Peyer's patch (tissue), 4 donors: Measurements from ENCODE around the gene CTBP1.

ENCODE experiments used
- POLR2A ChIP-seq, 2 donors: fragments of 450-650 bp; IDR thresholded peaks; one replicate each; pipeline ENCODE4 v1.5.1; 2017; ENCODE audit warnings: antibody characterized with exemption in 2 of 2, mild to moderate bottlenecking in 2 of 2, moderate library complexity in 2 of 2
- TF ChIP-seq, protein P1 (sequence below), 6 experiments: fragments of 450-650 bp in 4 of 6; fragments of 200-600 bp in 2 of 6; sonication (generic) in 1 of 6; IDR thresholded peaks; one replicate each; pipeline ENCODE4 v1.5.1; 2017 to 2019; ENCODE audit warnings: antibody characterized with exemption in 6 of 6, mild to moderate bottlenecking in 3 of 6, moderate library complexity in 1 of 6

DNA sequence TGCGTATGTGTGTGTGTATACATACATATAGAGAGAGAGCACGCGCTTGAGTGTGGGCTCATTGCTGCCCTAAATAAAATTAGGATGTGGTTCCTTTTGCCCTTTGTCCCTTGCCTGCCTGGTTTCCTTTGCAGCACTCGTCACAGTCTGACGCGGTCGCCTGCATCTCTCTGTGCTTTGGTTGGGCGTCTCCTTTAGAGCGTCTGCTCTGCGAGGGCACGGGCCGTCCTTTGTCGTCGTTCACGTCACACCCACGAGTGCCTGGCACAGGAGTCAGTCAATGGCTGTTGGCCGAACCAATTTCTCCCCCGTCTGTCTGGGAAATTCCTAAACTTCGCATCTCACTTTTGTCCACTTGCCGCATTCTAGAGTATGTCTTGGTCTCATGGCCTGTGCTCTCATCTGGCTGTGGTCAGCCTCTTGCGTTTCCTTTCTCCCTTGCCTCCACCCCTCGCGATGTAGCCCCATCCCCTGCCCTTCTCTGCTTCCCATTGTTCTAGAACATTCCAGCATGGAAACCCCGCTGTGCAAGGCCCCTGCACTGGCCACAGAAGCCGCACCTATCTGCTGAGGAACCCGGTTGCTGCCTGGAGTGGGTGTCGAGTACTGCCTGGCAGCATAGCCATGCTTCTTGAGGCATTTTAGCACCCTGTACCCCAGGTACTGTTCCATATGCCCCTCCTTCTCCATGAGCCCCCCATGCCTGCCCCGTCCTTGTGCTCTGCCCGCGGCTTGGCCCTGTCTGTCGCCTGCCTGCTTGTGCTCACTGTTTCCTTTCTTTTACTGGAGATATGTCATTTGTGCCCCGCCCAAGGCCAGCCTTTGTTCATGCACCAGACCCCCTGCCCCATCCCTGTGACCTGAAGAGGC is 48.8 kb upstream of the CTBP1 start:
- TF ChIP-seq POLR2A (IDR thresholded peaks at IDR 0.05), result no peak
- TF ChIP-seq, protein P1, sequence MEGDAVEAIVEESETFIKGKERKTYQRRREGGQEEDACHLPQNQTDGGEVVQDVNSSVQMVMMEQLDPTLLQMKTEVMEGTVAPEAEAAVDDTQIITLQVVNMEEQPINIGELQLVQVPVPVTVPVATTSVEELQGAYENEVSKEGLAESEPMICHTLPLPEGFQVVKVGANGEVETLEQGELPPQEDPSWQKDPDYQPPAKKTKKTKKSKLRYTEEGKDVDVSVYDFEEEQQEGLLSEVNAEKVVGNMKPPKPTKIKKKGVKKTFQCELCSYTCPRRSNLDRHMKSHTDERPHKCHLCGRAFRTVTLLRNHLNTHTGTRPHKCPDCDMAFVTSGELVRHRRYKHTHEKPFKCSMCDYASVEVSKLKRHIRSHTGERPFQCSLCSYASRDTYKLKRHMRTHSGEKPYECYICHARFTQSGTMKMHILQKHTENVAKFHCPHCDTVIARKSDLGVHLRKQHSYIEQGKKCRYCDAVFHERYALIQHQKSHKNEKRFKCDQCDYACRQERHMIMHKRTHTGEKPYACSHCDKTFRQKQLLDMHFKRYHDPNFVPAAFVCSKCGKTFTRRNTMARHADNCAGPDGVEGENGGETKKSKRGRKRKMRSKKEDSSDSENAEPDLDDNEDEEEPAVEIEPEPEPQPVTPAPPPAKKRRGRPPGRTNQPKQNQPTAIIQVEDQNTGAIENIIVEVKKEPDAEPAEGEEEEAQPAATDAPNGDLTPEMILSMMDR (IDR thresholded peaks at IDR 0.05), result no peak
